Medulla oblongata (tissue), 1 donor: ENCODE results near the gene SLCO2A1.

Experiments
- DNase-seq: peaks from one replicate; pipeline ENCODE4 v3.0.0-alpha.2; 2015; ENCODE audit errors: extremely low spot score

Gene SLCO2A1

DNA sequence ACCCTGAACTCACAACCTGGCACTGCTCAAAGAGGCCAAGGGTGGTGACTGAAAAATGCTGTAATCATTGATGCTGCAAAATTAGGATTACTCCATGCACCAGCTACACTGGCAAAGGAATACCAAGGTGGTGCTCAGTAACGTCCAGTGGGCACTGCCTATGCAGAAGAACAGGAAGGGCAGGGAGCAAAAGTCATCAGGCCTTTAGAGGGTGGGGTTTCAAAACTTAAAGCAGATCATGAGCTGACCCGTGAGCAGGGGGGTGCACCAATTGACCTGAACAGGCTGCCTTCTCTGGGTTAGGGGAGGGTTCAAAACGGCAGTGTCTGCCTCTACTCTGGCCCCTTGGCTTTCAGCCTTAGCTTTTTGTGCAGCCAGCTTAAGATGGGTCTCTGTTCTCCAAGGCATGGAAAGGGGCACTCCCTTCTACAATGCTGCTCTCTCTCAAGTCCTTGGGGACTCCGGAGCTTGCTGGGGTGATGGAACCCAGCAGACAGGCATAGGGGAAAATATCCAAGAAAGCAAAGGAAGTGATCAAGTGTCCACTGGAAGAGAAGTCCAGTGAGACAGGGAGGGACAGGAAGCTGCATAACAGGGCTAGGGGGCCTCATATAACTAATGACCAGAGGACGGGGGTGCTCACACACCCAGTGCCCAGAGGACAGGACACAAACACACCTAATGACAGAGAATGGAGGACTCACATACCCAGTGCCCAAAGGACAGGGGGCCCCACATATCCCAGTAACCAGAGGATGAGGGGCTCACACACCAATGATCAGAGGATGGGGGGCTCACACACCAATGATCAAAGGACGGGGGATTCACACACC lies 145.5 kb downstream of the SLCO2A1 start:
- no peak for DNase-seq

DNA sequence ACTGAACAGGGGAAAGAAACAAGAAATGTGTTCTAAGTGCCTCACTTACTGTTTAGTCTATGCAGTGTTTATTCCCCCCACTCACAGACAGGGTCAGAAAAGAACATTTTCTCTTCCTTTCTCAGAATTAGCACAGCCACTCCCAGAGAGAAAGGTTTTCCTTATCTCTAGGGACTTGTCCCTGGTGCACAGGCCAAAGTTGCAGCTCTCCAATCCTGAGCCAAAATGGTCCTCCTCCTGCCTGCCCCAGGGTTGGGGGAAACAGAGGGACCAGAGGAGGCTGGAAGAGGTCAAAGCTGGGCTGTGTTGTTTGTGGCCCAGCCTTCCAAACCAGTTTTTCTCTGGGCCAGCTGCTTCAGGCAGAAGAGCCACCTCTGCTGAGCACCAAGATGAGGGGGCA lies 146.1 kb downstream of the SLCO2A1 start:
- no peak for DNase-seq

DNA sequence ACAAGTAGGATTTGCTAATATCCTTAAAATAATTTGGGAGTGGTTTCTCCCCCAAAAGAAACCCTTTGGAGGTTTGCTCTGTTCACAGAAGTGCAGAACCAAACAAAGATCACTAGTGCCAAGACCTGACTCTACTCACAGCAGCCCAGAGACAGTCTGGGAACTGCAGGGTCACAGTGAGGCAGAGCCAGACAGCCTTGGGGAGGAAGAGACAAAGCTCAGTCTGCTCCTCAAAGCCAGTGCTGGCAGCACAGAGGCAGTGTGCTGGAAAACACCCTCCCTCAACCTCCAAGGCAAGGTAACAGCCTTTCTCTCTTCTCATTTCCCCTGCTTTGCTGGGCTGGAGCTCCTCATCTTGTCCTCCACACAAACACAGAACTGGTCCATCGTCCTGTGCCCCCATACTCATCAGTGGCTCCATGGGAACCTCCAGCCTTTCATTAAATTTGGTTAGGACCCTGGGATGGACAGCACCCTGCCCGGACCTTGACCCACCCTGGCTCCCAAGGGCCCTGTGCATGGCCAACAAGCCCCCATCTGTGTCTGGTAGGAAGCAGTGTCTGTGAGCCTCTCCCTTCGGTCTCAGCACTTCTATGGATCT lies 146.6 kb downstream of the SLCO2A1 start:
- no peak for DNase-seq

DNA sequence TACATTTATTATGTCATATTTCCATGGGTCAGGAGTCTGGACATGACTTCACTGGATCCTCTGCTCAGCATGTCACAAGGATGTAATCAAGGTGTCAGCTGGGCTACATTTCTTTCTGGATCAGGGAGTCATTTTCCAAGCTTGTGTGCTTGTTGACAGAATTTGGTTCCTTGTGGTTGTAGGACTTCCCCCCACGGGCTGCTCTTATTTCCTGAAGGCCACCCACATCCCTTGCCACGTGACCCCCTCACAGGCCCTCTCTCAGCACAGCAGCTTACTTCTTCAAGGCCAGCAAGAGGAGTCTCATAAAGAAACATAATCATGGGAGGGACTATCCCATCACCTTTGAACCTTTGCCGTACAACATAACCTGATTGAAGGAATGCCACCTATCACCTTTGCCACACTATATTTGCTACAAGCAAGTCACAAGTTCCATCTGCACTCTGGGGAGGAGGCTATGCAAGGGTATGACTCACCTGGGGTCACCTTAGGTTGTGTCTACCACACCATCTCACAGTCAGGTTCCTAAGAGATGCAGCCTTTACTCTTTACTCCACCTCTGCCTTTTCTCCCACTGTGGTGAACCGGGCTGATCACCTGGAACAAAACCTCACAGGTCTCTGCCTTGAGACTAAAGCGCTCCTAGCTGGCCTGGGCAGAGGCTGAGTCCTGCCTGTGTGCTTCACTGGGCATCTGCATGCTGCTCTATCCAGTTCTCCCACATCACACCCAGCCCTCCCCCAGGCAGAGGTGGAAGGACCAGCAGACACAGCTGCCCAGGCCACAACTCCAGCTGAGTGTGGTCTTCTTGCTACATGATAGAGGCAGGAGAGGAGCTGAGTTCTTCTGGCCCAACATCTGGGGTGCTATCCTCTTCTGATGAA lies 147.5 kb downstream of the SLCO2A1 start:
- DNase-seq = no peak

DNA sequence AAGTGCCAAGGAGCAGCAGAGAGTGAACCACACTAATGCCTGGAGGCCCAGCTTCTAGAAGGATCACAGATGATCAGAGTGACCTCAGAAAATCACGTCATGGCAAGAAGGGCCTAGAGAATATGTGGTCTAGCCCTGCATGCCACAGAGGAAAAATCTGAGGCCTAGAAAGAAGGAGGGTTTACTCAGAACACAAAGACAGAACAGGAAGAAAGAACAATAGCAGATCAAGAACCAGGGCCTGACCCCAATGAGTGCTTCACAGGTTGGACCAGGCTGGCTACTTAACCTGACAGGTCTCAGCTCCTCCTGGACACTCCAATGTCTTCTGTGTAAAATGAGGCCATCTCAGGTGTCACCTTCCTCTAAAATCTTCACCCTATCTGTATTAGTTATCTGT lies 148.2 kb downstream of the SLCO2A1 start:
- DNase-seq = no peak

DNA sequence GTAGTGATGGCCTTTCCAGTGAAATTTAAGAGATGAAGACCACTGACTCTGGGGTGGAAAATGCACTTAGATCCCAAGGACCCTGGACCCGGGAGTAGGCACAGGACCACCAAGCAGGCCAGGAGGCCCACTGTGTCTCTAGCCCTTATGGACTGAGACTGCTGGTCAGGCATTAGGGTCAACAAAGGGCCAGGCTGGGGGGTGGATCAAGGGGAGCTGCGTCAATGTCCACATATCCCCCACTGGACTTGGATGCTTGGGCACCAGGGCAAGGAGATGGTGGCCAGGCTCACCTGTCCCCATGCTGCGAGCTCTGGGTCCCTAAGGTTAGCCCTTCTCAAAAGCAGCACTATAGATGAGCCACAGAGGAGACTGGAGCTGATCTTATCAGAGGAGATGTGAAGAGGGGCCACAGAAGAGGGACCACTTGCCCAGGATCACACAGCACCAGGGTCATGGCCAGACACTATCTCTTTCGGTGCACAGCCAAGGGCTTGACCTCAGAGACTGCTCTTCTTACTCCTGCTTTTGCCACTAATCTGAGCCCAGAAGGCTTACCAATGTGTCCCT lies 148.8 kb downstream of the SLCO2A1 start:
- DNase-seq = no peak

DNA sequence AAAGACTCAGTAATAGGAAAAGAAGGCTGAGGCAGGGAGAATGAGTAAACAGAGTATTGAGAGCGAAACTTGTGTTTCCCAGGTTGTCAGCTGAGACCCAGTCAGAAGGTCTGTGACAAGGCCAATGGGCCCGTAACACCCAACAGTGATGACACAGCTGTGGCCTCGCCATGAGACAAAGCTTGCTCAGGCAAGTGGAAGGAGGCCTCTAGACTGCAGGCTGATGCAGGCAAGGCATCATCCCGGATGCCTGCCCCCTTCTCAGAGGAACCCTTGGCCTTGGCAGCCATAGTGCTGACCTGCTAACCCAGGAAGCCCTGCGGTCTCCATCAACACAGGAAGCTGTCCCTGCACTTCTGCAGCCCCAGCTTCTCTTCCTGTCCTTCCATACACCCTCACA lies 149.4 kb downstream of the SLCO2A1 start:
- no peak for DNase-seq

DNA sequence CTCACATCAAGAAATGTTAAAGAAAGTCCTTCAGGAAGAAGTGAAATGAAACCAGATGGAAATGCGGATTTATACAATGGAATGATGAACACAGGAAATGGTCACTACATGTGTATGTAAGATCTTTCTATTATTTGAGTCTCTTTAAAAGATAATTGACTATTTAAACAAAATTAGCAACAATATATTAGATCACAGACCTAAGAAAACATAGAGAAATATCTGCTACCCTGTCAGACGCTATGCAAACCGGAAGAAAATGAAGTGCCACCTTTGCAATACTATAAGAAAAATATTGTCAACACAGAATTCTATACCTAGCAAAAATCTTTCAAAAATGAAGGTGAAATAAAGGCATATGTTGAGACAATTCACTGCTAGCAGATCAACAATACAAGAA lies 151.2 kb downstream of the SLCO2A1 start:
- DNase-seq = no peak
